Thymus (tissue), 11 donors: ENCODE measurements around the gene CD274. TPM values are rescaled to one million over a fixed set of nuclear protein-coding genes. Genes with fewer than 3 reads are reported as not detected.

Source experiments
- DNase-seq, 9 donors: peaks; one replicate each; pipeline ENCODE4 v3.0.0-alpha.2; 2013; ENCODE audit warnings: low spot score in 9 of 9, low read depth in 6 of 9, missing footprints in 1 of 9
- H3K27ac ChIP-seq, 2 donors: one replicate each; pipeline ENCODE4 v1.5.1; 2013; ENCODE audit warnings: control low read depth in 1 of 2, low read depth in 1 of 2, low read length in 1 of 2, mild to moderate bottlenecking in 1 of 2, moderate library complexity in 1 of 2
- H3K27me3 ChIP-seq, 2 donors: one replicate each; pipeline ENCODE4 v1.5.1; 2013; ENCODE audit warnings: low read length in 1 of 2; ENCODE audit not compliant: control insufficient read depth in 2 of 2, insufficient read depth in 1 of 2
- H3K36me3 ChIP-seq, 2 donors: one replicate each; pipeline ENCODE4 v1.5.1; 2013; ENCODE audit warnings: low read length in 1 of 2, mild to moderate bottlenecking in 1 of 2, moderate library complexity in 1 of 2; ENCODE audit not compliant: control insufficient read depth in 2 of 2, insufficient read depth in 2 of 2
- H3K4me1 ChIP-seq, 2 donors: one replicate each; pipeline ENCODE4 v1.5.1; 2013; ENCODE audit warnings: low read length in 2 of 2; ENCODE audit not compliant: control insufficient read depth in 2 of 2, insufficient read depth in 2 of 2
- H3K4me3 ChIP-seq, 2 donors: one replicate each; pipeline ENCODE4 v1.5.1; 2013; ENCODE audit warnings: low read length in 2 of 2, control low read depth in 1 of 2, mild to moderate bottlenecking in 1 of 2
- H3K9me3 ChIP-seq, 2 donors: one replicate each; pipeline ENCODE4 v1.5.1; 2013; ENCODE audit warnings: low read length in 1 of 2, mild to moderate bottlenecking in 1 of 2; ENCODE audit not compliant: control insufficient read depth in 2 of 2, insufficient read depth in 1 of 2
- WGBS: extraction: QIAGEN DNeasy Blood & Tissue Kit; methylation state at CpG from one replicate; pipeline ENCODE4 v1.1.7; 2013; 5-methylcytosine and 5-hydroxymethylcytosine counted together
- polyA plus RNA-seq: library from polyadenylated mRNA; stranded (reverse); fragments of 200-250 nt; gene quantifications from one replicate; pipeline ENCODE4 v1.2.3, GENCODE V29; 2013
- total RNA-seq: library from RNA; stranded (reverse); fragments of 120-200 nt; gene quantifications from one replicate; pipeline ENCODE4 v1.2.4, GENCODE V29; 2013
- donor health status: healthy.

The CD274 gene
- total and polyA plus RNA-seq, 2 donors: 10.9 to 21.7 TPM

DNA sequence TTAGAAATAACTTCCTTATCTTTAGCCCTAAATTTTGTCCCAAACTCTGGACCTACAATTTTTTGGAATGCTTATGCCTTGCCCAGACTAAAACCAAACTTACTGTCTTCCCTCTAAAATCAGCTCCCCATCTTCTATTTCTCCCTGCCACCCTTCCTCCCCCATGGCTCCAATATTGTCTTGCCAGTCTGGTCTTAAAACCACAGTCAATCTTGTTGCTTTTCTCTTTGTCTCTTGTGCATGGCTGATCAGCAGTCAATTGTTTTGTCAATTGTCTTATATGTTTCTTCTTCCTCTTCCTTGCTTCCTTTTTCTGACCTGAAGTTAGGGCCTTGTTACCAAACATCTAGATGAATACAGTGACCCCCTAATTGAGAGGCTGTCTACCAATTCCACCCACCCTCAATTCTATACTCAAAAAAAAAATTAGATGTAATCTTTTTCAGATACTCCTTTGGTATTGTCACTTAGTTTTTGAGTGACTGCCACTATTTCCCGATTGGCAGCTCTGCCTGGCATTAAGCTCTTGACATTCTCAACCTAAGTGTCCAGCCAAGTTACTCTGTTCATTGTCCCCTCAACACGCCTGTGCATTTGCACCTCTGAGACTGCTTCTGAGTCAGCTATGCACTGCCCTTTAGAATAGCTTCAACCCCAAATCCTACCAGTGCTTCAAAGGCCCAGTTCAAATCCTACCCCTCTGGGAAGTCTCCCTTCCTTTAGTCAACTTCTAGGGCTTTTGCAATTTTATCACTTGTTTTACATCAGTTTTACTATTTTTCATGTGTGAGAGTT, 62.5 kb downstream of the CD274 start:
- H3K36me3 ChIP-seq: no peaks in the 10 kb centered on the region
- H3K27ac ChIP-seq: no peak overlapping the region
- no peaks in the 10 kb centered on the region for H3K27me3 ChIP-seq
- no peaks in the 10 kb centered on the region for H3K9me3 ChIP-seq
- DNase-seq: no peak
- no peaks in the 10 kb centered on the region for H3K4me1 ChIP-seq
- 95% methylated on average over 2 of the region's 2 CpGs for WGBS
- no peak overlapping the region for H3K4me3 ChIP-seq

DNA sequence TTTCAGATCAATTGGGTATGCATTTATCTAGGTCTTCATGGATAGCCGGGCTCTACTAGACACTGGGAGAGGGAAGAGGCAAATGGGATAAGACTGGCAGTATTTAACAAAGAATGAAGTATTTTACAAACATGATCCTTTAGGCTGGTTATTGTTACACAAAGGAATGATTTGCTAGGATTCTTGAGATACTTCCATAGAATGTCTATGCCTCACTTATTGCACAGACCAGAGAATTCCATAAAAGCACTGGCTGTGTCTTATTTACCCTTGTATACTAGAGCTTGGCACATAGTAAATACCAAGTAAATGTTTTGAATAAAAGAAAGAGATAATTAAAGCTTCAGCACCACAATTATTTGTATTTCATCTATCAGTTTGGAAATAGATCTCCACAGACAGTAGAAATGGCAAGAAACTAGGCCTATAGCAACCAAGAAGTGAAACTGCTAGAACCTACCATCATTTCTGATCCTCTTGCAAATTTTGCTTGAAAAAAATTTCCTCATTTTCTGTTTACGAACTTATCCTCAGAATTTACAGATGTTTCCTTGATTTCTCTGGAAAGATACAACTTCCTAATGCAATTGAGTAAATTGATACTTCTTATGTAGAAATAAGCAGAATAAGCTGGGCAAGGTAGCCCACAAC, 63.7 kb downstream of the CD274 start:
- no peak for DNase-seq
- 97% methylated on average over 2 of the region's 2 CpGs for WGBS
- no peaks in the 10 kb centered on the region for H3K27me3 ChIP-seq
- no peak overlapping the region for H3K4me3 ChIP-seq
- no peaks in the 10 kb centered on the region for H3K4me1 ChIP-seq
- H3K27ac ChIP-seq: no peak overlapping the region
- H3K9me3 ChIP-seq: no peaks in the 10 kb centered on the region
- no peaks in the 10 kb centered on the region for H3K36me3 ChIP-seq

DNA sequence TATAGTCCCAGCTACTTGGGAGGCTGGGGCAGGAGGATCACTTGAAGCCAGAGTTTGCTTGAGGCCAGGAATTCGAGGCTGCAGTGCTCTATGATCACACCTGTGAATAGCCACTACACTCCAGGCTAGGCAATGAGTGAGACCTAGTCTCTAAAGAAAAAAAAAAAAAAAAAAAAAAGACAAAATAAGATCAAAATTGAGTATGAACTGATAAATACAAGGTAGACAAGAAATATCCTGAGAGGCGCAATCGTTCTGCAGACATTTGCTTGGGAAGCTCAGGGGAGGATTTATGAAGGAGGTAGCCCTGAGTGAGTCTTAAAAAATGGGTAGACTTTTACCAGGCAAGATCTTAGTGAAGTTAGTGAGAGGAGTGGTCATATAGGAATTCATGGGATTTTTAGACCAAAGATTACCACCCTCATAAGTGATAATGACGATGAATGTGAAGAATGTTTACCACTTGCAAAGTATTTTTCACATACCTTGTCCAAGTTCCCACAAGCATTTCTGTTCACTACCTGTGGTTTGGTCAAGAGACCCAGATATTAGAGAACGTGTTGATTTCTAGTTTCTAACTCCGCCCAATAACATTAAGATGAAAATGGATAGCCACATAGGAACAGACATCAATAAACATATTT, 64.4 kb downstream of the CD274 start:
- no peak for DNase-seq
- no peak overlapping the region for H3K27ac ChIP-seq
- H3K27me3 ChIP-seq: no peaks in the 10 kb centered on the region
- H3K4me1 ChIP-seq: no peaks in the 10 kb centered on the region
- H3K36me3 ChIP-seq: no peaks in the 10 kb centered on the region
- WGBS: 96% methylated on average over 6 of the region's 6 CpGs
- H3K9me3 ChIP-seq: no peaks in the 10 kb centered on the region
- H3K4me3 ChIP-seq: no peak overlapping the region

DNA sequence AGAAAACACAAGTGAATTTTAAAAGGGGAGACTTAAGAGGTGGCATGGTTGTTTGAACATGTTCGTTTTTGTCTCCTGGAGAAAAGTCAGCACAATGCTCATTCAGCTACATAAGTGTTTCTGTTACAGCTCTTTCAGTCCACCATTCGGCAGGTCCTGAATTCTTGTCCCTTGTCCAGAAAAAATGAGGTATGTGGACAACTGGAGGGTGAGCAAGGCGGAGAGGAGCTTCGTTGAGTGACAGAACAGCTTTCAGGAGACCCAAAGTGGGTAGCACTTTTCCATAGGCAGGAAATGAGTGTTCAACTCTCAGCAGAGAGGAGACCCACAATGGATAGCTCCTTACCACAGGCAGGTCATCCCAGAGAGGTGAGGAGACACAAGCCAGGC, 64.9 kb downstream of the CD274 start:
- Histone ChIP-seq H3K4me3 (no peak overlapping the region), H3K27ac (no peak overlapping the region), H3K4me1 (no peaks in the 10 kb centered on the region), H3K9me3 (no peaks in the 10 kb centered on the region), H3K27me3 (no peaks in the 10 kb centered on the region), H3K36me3 (no peaks in the 10 kb centered on the region)
- DNase-seq: no peak
- 94% methylated on average over 4 of the region's 4 CpGs for WGBS

DNA sequence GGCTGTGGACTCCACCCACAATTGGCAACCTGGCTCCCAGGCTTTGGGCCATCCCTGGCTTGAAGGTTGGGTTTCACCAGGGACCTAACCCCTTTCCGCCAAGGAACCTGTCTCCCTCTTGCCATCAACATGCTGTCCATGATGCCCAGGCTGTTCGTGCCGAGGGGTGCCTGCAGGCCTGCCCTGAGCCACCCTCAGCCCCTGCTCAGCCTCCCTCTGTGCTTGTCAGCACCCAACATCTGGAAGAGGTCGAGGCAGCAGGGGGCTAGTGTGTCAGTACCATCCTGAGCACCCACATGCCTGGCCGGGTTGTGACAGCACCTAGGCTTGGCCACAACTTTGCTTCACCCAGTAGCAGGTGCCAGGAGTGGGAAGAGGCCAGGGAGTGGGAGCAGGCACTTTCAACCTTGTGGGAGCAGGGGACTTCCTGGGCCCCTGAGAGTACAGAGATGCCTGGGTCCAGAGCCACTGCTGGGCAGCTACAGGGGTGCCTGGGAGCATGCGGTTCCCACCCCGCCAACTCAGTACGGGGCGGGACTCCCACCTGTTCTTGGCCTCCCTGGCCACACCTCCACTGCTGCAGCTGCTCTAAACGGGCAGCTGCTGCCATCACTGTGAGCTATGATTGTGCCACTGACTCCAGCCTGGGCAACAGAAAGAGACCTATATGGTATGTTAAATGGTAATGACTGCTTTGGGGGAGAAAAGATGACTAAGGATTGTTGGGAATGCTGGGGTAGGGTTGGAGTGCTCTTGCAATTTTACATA, 66.3 kb downstream of the CD274 start:
- H3K27me3 ChIP-seq: no peaks in the 10 kb centered on the region
- no peak overlapping the region for H3K4me3 ChIP-seq
- no peaks in the 10 kb centered on the region for H3K4me1 ChIP-seq
- H3K9me3 ChIP-seq: no peaks in the 10 kb centered on the region
- DNase-seq: no peak
- H3K27ac ChIP-seq: no peak overlapping the region
- H3K36me3 ChIP-seq: no peaks in the 10 kb centered on the region
- WGBS: 96% methylated on average over 10 of the region's 10 CpGs

DNA sequence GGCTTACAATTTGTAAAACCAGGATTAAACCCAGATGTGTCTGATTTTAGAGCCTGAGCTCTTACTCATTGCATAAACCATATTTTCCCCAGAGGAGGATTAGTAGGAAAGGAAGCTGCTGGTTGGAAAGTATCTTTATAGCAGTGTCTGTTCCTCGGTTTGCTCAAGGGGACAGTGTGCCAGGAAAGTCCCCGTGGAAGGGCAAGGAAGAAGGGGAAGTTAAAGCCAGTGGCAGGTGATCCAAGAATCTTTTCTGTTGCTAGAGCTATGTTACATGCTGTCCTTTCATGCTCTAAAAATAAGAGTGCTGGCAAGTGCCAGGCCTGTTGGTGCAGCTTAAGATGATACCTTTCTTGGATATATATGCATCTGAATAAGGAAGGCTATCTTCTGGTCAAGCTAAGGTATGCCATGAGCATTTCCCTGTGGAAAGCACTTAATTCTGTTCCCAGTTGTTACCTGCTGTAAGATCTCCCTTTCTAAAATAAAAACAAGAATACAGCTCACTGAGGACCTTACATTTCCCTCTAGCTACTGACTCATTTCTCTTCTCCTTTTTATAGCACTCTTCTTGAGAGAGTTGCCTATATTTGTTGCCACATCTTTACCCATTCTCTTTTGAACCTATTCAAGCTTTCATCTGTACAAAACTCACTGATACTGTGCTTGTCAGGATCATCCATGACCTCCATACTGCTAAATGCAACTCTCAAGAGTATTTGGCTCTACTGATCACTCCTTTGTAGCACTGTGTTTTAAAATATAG, 68.0 kb downstream of the CD274 start:
- Histone ChIP-seq H3K27ac (no peak overlapping the region), H3K9me3 (no peaks in the 10 kb centered on the region), H3K36me3 (no peaks in the 10 kb centered on the region), H3K4me3 (no peak overlapping the region), H3K27me3 (no peaks in the 10 kb centered on the region), H3K4me1 (no peaks in the 10 kb centered on the region)
- 66% methylated on average over 2 of the region's 2 CpGs for WGBS
- no peak for DNase-seq

DNA sequence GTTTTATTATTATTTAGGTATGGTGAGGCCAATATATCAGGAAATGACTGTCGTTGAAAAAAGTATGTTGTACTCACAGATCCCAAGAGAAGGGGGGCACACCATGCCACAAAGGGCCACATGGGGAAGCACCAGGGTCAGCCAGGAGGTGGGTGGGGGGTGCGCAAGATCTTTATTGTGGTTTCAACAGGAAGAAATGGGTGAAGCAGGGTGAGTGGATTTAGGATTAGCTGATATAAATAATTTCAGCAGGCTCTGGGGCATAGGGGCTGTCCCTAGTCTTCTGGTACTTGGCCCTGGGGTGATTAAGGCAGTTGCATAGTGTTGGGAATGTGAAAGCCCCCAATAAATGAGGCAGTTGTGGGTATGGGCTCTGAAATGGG, 68.6 kb downstream of the CD274 start:
- DNase-seq: no peak
- WGBS: 30% methylated on average over 2 of the region's 2 CpGs
- no peak overlapping the region for H3K4me3 ChIP-seq
- no peaks in the 10 kb centered on the region for H3K9me3 ChIP-seq
- no peak overlapping the region for H3K27ac ChIP-seq
- H3K4me1 ChIP-seq: no peaks in the 10 kb centered on the region
- H3K27me3 ChIP-seq: no peaks in the 10 kb centered on the region
- H3K36me3 ChIP-seq: no peaks in the 10 kb centered on the region
